ENCODE measurements around the gene TRAF1. TPM values are rescaled to one million over a fixed set of nuclear protein-coding genes. Genes with fewer than 3 reads are reported as not detected.

The TRAF1 gene
- total RNA-seq, 4 donors from 2014 or later, result 1.2 to 14.3 (median 7.1) TPM

DNA sequence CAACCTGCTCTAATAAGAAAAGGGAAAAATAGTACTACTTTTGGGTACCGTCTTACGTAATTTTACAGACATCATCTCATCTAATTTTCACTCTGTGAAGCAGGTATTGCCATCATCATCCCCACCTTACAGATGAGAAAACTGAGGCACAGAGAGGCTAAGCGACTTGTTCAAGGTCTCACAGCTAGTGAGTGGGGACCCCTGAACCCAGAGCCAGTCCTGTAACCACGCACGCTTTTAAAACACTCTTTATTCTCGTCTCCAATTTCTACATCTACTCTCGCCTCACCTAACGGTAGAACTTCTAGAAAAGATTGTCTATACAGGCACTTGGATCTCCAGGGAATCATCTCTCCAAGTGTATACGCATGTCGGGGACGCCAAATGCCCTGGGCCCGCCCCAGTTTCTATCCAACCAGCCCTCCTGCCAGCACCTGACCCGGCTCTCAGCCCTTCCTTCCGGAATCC lies 1.5 kb upstream of the TRAF1 start:
- peak; percentile 46 for ATAC-seq
- Histone ChIP-seq H3K4me3 (peak overlapping the region; percentile 71 to 93), H3K27ac (peak overlapping the region; percentile 87 to 98 (median 92)), H3K36me3 (no peaks in the 10 kb centered on the region), H3K27me3 (no peaks in the 10 kb centered on the region), H3K9me3 (no peaks in the 10 kb centered on the region), H3K4me1 (peaks cover 0 to 58% (median 21%) of the 10 kb centered on the region in 3 donors)
- TF ChIP-seq POLR2A (IDR thresholded peaks at IDR 0.05) (no peak), POLR2AphosphoS5 (IDR thresholded peaks at IDR 0.05) (no peak), EP300 (IDR thresholded peaks at IDR 0.05) (no peak)
- TF ChIP-seq, protein P1, sequence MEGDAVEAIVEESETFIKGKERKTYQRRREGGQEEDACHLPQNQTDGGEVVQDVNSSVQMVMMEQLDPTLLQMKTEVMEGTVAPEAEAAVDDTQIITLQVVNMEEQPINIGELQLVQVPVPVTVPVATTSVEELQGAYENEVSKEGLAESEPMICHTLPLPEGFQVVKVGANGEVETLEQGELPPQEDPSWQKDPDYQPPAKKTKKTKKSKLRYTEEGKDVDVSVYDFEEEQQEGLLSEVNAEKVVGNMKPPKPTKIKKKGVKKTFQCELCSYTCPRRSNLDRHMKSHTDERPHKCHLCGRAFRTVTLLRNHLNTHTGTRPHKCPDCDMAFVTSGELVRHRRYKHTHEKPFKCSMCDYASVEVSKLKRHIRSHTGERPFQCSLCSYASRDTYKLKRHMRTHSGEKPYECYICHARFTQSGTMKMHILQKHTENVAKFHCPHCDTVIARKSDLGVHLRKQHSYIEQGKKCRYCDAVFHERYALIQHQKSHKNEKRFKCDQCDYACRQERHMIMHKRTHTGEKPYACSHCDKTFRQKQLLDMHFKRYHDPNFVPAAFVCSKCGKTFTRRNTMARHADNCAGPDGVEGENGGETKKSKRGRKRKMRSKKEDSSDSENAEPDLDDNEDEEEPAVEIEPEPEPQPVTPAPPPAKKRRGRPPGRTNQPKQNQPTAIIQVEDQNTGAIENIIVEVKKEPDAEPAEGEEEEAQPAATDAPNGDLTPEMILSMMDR (IDR thresholded peaks at IDR 0.05), result no peak
- WGBS, 2 donors (ENCODE audit: low coverage in 1 of 2), result 21 to 38% methylated on average over 11 to 14 of the region's 14 CpGs

DNA sequence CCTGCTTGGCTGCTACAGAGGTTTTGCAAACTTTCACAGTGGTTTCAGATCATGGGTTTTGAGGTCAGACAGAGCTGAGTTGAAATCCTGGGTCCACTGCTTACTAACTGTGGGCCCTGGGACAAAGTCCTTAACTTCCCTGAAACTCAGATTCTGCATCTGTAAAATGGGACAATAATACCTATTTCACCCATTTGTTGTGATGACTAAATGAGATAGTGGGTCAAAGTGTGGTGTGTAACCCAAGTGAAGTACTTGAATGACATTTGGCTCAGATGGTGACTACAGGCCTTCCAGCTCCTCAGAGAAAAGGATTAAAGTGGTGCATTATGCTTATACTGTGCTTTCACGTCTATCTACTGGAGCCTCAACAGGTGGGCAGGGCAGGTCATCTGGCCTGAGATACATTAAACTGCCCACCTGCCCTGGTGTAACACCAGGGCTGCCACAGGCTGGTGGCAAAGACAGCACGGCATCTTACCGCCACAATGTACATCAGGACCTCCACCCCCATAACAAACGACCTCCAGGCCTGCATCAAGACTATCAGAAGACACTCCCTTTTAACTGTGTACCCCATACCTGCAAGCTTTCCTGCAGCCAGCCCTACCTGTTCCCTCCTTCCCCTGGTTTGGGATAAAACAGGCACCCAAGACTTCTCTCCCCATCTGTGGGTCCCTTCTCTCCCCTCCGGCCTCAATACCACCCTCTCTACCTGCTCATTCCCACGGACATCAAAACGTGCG lies 846 bp upstream of the TRAF1 start:
- Histone ChIP-seq H3K4me3 (peak overlapping the region in 1 of 2 donors; percentile 93), H3K27ac (peak overlapping the region; percentile 87 to 98 (median 92)), H3K36me3 (no peaks in the 10 kb centered on the region), H3K27me3 (no peaks in the 10 kb centered on the region), H3K9me3 (no peaks in the 10 kb centered on the region), H3K4me1 (peaks cover 0 to 61% (median 24%) of the 10 kb centered on the region in 3 donors)
- ATAC-seq, result no peak
- 70% methylated on average over 7 of the region's 8 CpGs; no CpG with 5 or more reads in 1 of the 2 donors for WGBS, 2 donors (ENCODE audit: low coverage in 1 of 2)
- TF ChIP-seq, protein P1 (IDR thresholded peaks at IDR 0.05), result no peak
- TF ChIP-seq POLR2AphosphoS5 (IDR thresholded peaks at IDR 0.05) (no peak), EP300 (IDR thresholded peaks at IDR 0.05) (no peak)

DNA sequence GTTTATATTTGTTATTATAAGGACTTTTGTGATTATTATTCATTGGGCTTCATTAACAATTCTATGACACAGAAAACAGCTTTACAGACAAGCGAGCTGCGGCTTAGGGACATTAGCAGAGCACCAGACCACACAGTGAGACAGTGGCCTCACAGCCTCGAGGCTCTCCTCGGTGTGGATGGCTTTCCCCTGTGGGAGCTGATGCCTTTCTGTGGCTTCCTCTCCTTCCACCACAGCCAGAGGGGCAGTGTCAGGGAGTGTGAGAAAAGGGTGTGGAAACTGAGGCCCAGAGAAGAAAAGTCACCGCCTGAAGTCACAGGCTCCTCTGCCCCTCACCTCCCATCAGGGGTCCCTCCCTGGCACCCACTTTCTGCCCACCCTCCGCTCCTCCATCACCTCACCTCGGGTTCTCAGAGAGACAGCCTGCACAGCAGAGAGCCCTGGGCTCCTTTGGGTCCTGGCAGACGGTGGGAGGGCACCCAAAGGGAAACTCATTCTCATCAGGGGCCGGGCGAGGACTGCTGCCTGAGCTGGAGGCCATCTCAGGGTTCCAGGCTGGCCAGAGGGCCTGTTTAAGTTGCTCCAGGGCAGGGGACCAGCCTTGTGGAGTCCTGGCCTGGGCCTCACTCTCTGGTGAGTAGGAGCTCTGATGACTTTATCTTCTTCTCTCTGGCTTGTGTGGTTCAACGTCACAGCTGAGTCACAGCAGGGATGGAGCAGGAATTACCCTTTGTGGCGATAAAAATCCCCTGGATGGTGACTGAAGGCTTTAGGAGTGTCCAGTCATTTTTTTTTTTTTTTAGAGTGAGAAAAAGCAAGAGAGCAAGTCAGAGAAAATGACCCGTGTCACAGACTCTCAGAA lies 830 bp downstream of the TRAF1 start:
- WGBS, 2 donors (ENCODE audit: low coverage in 1 of 2), result 40 to 57% methylated on average over 6 to 7 of the region's 13 CpGs
- Histone ChIP-seq H3K9me3 (no peaks in the 10 kb centered on the region), H3K4me1 (peaks cover 0 to 61% (median 17%) of the 10 kb centered on the region in 3 donors), H3K27ac (peak overlapping the region in 3 of 4 donors; percentile 36 to 59 (median 45)), H3K27me3 (no peaks in the 10 kb centered on the region), H3K36me3 (no peaks in the 10 kb centered on the region), H3K4me3 (no peak overlapping the region)
- ATAC-seq, result no peak
- TF ChIP-seq POLR2AphosphoS5 (IDR thresholded peaks at IDR 0.05), result no peak
- TF ChIP-seq, protein P1 (IDR thresholded peaks at IDR 0.05), result no peak
- no peak for TF ChIP-seq EP300 (IDR thresholded peaks at IDR 0.05)
- TF ChIP-seq POLR2A (IDR thresholded peaks at IDR 0.05), result no peak

DNA sequence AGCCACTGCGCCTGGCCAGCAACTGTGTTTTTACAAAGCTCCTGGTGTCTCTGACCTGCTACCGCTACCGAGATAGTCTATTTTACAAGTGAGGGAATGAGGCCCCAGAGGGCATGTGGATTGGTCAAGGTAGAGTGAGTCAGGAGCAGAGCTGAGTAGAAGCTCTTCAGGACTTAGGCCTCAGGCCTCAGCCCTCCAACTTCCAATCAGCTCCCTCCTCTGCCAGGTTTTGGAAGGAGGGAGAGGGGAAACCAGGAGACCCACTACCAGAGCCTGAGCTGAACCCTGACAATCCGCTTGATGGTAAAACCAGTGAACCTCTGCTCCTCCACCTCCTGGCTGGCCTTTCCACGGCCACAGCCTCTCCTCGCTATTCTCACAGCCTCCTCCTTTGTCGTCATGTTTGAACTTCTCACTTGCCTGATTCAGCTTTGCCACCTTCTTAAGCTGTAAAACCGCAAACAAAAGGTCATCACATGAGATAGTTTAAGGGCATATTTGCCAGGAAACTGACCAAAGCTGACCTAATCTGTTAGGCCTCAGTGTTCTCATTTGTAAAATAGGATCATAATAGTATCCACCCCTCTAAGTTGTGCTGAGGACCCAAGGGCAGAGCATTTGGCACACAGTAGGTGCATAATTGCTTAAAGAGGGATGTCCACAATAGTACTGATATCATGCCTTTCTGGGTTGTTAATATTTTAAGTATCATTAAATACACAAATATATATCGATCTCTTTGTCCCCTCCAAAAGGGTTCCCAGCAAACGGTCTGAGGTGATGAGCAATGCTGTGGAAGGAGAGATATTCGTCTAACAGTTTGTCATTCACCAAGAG lies 1.7 kb downstream of the TRAF1 start:
- no peak for ATAC-seq
- H3K27ac ChIP-seq, result peak overlapping the region in 2 of 4 donors; percentile 8 to 45
- H3K36me3 ChIP-seq, result no peaks in the 10 kb centered on the region
- no peak overlapping the region for H3K4me3 ChIP-seq
- H3K27me3 ChIP-seq, result no peaks in the 10 kb centered on the region
- TF ChIP-seq POLR2A (IDR thresholded peaks at IDR 0.05) (no peak), EP300 (IDR thresholded peaks at IDR 0.05) (no peak), POLR2AphosphoS5 (IDR thresholded peaks at IDR 0.05) (no peak)
- TF ChIP-seq, protein P1 (IDR thresholded peaks at IDR 0.05), result no peak
- no peaks in the 10 kb centered on the region for H3K9me3 ChIP-seq
- peaks cover 0 to 62% (median 25%) of the 10 kb centered on the region in 3 donors for H3K4me1 ChIP-seq
- 73 to 96% methylated on average over 8 of the region's 11 CpGs for WGBS, 2 donors (ENCODE audit: low coverage in 1 of 2)
